ENCODE measurements around the gene PDE6G.

Gene PDE6G

DNA sequence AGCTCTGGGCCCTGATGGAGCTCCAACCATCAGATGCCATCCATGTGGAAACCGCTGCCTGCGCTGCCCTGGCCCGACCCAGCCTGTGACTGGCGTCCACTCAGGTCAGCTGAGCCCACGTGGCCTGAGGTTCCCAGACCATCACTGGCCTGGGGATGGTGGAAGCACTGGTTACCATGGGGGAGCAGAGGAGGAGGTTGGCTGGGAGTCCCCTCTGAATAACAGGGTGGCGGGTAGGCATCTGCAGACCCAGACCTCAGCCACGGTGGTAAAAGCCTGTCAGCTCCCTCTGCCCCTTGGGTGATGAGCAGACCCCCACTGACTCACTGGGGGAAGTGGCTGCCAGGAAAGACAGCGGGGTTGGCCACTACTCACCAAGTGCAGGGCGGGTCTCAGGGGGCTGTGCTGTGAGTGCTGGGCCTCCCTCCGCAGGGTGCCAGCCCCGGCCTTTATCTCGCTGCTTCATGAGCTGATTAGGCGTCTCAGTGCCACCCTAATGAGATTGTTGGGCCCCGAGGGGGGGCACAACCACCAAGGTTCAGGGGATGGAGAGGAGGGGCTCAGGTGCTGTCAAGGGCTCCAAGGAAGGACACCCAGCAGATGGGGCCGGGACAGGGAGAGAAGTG lies at the start of gene PDE6G:
Gene PDE6G, minus strand, starts transcription at position 425 of the 626 bp plus-strand sequence. CDS start 3,237 bp downstream, outside the sequence.
- Histone ChIP-seq H3K36me3 (replicated peaks) (no peaks in the 10 kb centered on the region), H3K27ac (no peak within 1 kb of the TSS), H3K27me3 (replicated peaks) (no peaks in the 10 kb centered on the region), H3K4me3 (ENCODE audit: low read depth, low read length) (no peak within 1 kb of the TSS)
- no peak for DNase-seq
- TF ChIP-seq, protein P1, sequence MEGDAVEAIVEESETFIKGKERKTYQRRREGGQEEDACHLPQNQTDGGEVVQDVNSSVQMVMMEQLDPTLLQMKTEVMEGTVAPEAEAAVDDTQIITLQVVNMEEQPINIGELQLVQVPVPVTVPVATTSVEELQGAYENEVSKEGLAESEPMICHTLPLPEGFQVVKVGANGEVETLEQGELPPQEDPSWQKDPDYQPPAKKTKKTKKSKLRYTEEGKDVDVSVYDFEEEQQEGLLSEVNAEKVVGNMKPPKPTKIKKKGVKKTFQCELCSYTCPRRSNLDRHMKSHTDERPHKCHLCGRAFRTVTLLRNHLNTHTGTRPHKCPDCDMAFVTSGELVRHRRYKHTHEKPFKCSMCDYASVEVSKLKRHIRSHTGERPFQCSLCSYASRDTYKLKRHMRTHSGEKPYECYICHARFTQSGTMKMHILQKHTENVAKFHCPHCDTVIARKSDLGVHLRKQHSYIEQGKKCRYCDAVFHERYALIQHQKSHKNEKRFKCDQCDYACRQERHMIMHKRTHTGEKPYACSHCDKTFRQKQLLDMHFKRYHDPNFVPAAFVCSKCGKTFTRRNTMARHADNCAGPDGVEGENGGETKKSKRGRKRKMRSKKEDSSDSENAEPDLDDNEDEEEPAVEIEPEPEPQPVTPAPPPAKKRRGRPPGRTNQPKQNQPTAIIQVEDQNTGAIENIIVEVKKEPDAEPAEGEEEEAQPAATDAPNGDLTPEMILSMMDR (IDR thresholded peaks at IDR 0.05; ENCODE audit: low read depth, low read length, missing control alignments) = no peak
- in situ Hi-C loops (cut with HindIII; ENCODE audit: low pct_ligation_motif_present, low sequenced_read_pairs) = no loop called here

DNA sequence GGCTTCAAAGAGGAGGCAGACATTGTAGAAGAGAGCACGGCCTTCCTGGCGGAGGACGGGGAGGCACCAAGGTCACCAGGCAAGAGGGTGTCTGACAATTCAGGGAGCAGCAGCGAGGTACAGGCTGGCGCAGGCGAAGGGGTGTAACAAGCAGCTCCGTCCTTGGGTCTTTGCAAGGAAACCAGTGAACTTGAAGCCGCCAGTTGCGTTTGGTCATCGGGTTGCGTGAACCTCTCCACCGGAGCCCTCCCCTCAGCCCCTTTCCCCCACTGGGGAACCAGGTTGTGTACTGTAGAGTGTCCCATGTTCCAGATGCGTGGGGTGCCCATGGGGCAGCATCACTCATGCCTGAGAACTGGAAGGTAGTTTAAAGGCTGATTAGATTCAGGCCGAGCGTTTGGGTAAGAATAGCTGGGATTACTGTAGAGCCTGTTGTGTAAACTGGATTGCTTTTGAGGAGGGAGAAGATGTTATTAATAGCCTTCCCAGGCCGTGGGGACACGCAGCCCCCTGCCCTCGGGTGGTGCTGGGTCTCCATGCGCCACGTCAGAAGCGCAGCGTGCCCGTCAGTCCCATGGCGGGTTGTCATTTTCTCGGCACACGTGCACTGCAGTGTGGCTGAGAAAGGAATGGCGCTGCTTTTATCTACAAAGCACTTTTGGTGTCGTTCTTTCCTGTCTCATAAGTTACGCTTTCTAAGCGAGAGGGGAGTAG lies 49.3 kb upstream of the PDE6G start:
- no peak for DNase-seq
- Histone ChIP-seq H3K4me3 (ENCODE audit: low read depth, low read length) (no peak overlapping the region), H3K27me3 (replicated peaks) (no peaks in the 10 kb centered on the region), H3K27ac (no peak overlapping the region), H3K36me3 (replicated peaks) (peaks cover 49% of the 10 kb centered on the region)
- TF ChIP-seq, protein P1 (IDR thresholded peaks at IDR 0.05; ENCODE audit: low read depth, low read length, missing control alignments) = no peak
- in situ Hi-C loops (cut with HindIII; ENCODE audit: low pct_ligation_motif_present, low sequenced_read_pairs) = no loop called here

DNA sequence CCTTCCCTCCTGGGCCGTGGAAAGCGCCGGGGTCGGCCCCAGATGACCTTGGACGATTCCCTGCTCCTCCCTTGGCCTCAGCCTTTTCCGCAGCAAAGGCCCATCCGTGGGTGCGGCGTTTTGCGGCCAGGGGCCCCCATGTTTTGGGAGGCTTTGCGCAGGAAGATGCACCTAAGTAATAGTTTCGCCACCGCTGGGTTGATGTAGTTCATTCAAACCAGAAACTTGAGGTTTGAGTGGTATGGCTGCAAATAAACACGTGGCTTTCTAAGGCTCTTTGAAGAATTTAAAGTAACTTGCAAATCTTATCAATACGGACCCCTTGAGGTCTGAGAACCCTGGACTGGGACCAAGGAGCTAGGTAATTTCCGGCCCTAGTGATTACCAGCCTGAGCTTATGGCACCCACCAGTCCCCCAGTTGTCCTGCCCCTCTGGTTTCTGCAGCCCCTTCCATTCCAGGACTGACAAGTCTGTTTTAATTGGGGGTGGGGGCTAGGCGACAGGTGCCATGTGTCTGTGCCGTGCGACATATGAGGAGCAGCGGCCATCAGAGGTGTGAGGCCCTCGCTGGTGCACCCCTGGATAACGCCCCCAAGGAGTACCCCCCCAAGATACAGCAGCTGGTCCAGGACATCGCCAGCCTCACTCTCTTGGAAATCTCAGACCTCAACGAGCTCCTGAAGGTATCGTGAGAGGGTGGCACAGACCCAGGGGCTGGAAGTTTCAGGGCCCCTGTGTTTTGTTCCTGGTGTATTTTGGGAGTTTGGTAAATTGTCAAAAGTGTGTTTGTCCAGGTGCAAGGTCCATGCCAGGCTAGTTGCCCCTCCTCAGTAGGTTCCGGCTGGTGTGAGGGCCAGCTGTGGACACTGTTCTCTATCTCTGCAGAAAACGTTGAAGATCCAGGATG lies 47.7 kb upstream of the PDE6G start:
- TF ChIP-seq, protein P1 (IDR thresholded peaks at IDR 0.05; ENCODE audit: low read depth, low read length, missing control alignments) = no peak
- H3K4me3 ChIP-seq (ENCODE audit: low read depth, low read length) = peak overlapping the region; percentile 86
- in situ Hi-C loops (cut with HindIII; ENCODE audit: low pct_ligation_motif_present, low sequenced_read_pairs) = no loop called here
- no peak for DNase-seq
- no peaks in the 10 kb centered on the region for H3K27me3 ChIP-seq (replicated peaks)
- H3K27ac ChIP-seq = peak overlapping the region; percentile 86
- peaks cover 59% of the 10 kb centered on the region for H3K36me3 ChIP-seq (replicated peaks)

DNA sequence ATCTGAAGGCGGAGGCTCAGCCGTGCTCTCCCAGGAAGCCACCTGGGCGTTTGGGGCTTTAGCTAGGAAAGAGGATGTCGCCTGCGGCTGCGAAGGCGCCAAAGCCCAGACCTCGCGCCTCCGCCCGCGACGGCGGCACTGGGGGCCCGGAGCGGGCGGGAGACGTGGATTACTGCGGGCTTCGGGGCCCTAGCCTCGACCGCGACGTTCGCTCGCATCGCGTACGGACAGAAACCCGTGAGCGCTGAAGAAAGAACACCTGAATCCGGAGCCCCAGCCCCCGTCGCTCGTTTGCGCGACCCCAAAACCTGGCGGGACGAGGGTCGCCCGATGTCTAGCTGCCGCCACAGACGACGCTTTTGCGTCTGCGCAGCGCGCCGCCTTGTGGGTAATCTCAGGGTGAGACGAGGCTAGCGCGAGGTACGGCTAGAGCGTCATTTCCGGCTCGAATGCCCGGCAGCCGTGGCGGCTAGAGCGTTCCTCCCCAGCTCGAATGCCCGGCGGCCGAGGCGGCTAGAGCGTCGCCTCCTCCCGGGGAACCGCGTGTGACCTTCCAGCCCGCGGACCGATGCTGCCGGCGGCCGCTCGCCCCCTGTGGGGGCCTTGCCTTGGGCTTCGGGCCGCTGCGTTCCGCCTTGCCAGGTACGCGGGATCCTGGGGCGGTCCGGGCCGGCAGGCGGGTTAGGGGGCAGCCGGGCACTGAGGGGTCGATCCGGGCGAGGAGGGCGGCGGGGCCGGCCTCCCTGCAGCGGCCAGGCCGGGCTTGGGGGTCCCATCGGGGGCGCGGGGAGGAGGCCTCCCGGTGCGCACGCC lies 46.8 kb upstream of the PDE6G start, which contains the start of gene MRPL12:
Gene MRPL12, plus strand, starts transcription at position 434 of the 813 bp plus-strand sequence. Its CDS starts 135 bp downstream, at position 569.
- Histone ChIP-seq H3K36me3 (replicated peaks) (peaks cover 61% of the 10 kb centered on the region), H3K4me3 (ENCODE audit: low read depth, low read length) (peak within 1 kb of the TSS; percentile 86), H3K27ac (peak within 1 kb of the TSS; percentile 86), H3K27me3 (replicated peaks) (no peaks in the 10 kb centered on the region)
- TF ChIP-seq, protein P1 (IDR thresholded peaks at IDR 0.05; ENCODE audit: low read depth, low read length, missing control alignments) = peak; percentile 36
- peak; percentile 81 for DNase-seq
- in situ Hi-C loops (cut with HindIII; ENCODE audit: low pct_ligation_motif_present, low sequenced_read_pairs) = no loop called here
